HG03460 (cell line): Measurements from ENCODE around the gene SHC1.

Experiments
- ATAC-seq: cut with Tn5 transposase; IDR thresholded peaks from one replicate; pipeline ENCODE4 v1.9.1; 2021; ENCODE audit not compliant: unreplicated experiment

SHC1 gene

DNA sequence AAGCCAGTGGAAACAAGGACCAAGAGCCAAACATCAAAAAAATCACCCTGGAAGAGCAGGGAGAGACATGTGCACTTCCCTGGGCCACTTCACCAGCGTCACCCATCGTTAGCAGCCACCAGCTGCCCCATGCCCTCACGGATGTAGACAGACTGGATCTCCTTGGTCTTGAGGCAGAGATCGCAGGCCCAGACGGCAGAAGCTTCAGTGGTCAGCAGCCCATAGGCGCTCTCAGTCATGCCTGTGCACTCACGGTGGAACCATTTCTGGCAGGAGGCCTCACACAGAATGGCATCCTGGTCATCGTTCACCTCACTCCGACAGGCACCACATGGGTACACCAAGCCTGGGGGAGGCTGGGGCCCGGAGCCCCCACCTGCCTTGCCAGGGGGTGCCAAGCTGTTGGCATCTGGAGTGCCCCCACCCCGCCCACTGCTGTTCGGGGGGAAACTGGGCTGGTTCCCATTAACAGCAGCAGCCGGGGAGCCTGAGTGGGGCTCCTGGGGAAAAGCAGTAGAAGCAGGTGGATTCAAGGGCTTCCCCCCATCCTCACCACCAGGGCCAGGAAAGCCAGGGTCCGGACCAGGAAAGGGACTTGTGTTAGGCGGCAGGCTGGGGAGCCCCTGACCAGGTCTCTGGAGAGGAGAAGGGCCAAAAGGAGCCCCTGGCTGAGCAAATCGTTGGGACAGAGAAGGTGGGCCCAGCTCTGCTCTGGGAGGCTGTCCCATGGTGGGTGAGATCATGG, 11.7 kb downstream of the SHC1 start:
- no peak for ATAC-seq

DNA sequence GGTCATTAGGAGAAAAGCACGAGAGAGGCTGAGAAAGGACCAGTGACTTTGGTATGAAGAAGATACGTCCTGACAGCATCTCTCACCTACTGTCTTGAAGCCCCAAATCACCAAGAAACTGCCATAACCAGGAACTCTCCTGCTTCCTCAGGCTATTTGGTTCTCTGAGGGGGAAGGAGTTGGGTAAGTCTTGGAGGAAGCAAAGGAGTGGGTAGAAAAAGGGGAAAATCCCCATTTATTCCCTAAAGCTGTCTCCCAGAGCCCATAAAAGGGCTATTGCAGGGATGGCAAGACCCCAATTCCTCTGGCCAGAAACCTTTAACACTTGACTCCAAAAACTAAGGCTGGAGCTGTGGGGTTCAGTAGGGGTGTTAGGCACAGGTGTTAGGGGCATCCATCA, 12.5 kb downstream of the SHC1 start:
- no peak for ATAC-seq

DNA sequence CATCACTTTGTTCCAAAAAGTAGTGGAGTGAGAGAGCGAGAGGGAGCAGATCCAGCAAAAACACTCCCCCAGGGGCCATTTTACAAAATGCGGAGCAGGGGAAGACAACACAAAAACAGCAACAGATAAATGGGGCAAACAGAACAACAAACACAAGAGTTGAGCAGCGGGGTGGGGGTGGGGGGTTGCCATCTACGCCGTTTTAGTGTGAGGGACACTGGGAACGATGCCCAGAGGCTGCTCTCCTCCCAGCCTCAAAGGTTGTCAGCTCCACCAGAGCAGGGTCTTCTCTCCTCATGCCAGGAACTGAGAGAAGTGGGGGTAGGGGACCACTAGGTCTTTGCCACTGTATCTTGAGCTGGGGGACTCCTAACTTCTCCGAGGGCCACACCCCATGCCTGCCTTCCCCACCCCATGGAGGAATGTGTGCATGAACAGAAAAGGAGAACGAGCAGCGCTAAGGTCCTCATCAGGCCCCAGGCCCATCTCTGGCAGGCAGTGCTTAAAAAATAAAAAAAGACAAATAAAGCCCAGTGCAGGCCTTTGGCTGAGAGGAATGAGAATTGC, 13.4 kb downstream of the SHC1 start:
- no peak for ATAC-seq

DNA sequence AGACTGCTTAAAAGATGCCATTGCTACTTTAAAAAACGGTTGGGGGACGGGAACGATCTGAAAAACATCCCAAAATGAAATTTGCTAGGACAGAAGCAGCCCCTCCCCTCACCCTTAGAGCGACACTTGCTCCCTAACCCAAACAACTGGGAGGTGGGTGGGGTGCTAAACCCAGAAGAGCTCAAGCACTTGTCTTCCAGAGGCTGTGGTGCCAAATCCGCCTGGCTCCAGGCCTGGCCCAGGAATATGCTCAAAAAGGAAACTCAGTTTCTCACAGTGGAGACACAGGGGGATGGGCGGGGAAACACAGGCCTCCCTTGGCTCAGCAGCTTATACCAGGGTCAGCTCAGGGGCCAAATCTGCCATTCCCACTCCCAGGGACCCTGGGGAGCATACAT, 14.0 kb downstream of the SHC1 start:
- no peak for ATAC-seq

DNA sequence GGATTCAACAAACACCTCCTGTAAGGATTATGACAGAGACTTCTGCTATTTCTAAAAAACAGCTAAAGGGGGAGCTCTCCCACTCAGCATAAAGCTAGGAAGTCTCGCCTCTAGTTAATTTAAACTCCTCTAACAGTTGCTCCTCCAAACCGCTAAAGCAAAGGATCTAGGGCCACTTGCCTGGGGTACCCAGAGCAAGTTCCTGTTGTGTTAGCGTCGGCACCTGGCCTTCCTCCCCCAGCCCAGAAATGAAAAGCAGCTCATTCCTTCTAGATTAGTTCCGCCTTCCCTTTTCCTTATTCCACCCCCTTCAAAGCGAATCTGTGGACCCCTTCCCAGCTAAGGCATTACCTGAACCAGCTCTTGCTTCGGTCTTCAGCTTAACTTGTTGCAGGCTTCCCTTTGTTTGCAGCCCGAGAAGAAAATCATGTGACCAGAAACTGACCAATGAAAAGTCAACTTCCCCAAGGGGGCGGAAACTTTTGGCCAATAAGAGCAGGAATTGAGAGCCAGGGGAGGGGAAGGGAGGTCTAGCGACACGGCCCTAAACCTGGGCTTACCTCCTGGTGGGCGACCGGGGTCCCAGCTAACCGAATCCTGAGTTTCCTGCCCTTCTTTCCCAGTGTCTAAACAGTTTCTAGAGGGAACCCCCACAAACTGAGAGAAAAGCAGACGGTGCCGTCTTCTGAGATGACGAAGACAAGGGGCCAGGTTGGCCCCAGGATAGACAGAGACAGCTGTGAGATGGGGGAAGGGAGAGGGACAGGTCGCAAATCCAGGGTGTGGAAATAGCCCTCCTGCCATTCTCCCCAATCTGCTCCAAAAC, 14.6 kb downstream of the SHC1 start, which contains the start of gene PBXIP1:
PBXIP1 (minus strand) TSS at position 382 of the 826 bp plus-strand sequence. CDS start 2,378 bp downstream, outside the sequence.
- peak; percentile 58 for ATAC-seq

DNA sequence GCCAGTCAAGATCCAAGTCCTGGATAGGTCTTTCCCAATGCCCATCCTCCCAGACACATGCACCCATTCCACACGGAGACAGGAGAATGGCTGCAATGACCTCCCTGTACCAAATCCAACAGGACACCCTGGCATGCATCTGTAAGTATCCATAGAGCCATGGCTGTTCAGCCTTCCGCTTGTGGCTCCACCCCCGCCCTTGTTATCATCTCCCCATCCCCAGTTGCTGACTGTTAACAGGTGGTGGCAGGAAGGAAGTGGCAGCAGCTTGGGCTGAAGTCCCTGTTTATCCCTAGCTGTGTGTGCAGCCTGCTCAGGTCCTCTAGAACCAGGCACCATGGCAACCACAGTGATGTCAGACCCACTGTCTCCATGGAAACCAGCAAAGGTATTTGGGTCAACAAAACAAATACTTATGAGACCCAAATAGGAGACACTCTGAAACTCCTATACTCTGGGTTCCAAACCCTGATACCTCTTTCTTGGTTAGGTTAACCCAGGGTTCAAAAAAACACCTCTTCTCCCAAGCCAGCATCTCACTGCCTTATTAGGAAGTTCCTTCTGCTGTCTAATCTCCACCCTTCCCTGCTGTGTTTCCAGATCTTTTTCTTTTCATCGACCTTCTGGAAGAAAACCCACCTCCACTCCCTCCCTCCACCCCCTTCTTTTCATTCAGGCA, 15.4 kb downstream of the SHC1 start:
- peak; percentile 49 for ATAC-seq

DNA sequence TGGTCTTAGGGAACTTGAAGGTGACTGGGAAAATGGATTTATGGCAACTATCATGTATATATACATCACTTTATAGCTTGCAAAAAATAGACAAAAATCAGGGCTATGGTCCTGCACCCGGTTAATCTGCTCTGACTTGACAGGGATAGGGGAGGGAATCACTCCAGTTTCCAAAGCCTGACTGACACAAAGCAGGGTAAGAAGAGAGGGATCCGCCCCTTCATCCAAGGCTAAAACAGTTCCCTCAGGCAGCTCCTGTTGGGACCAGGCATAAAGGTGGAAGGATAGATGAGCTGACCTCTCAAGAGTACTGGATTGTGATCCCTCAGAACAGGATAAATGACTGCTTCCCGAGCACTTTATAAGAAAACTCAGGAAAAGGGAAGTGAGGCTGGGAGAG, 16.0 kb downstream of the SHC1 start:
- no peak for ATAC-seq

DNA sequence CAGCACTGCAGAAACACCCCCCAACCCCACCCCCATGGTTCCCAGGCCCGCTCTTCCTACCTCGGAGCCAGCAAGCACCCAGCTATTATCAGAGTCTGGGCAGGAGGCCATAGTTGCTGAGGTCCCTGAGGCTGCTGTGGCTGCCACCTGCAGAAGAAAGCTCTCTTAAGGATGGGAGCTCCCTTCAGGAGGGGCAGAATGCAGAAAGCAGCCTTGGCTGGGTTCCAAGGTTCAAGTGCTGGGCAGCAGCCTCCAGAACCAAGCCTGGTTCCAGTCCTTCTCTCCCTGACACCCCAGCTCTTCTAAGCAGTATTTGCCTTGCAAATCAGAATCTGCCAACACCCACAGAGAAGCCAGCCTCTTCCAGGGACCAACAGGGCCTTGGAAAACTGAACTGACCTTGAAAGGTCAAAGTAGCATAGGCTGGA, 16.9 kb downstream of the SHC1 start:
- no peak for ATAC-seq

DNA sequence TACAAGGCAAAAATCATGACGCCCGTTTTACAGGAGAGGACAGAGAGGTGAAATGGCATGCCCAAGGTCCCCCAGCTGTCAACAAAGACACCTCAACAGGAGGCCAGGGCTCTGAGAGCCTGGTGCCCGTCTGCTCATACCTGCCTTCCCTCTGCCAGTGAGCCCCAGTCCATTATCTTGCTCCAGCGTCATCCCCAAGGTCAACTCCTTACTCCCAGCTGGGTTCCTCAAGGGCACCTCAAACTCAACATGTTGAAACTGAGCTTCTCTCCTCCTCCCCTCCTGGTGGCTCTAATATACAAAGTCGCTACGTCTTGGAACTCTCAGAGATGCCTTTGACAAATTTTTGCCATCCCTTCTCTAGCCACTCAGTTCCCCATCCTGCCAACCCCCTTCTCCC, 17.9 kb downstream of the SHC1 start:
- ATAC-seq: no peak

DNA sequence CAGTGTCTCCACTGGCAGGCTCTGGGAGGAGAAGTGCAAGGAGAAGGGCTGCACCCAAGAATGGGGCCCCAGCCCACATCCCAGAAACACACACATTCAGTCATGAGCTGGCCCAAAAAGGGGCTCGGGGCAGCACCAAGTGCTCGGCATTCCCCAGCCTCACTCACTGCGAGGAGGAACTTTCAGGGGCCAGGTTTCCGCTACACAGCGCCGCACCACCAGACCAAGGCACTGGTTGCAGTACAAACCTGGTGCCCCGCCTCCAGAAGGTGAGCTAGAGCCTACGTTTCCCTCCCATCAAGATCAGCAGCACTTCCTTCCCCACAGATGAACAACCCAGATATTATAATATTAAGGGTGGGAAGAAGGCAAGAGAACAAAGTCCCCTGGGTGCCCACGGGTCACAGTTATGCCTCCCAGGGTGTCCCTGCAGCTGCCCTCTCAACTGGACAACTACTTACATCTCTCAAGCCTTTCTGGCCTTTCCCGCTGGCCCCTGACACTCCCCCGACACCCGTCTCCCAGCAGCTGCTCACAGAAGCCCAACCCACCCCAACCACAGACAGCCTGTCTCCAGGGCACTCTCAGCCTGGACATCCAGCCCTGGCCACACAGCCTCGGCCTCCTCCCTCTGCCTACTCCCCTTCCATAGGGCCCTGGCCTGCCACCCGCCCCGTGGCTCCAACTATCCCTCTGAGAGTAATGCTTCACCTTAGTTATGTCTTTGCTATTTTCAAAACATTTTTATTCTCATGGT, 18.5 kb downstream of the SHC1 start:
- no peak for ATAC-seq

DNA sequence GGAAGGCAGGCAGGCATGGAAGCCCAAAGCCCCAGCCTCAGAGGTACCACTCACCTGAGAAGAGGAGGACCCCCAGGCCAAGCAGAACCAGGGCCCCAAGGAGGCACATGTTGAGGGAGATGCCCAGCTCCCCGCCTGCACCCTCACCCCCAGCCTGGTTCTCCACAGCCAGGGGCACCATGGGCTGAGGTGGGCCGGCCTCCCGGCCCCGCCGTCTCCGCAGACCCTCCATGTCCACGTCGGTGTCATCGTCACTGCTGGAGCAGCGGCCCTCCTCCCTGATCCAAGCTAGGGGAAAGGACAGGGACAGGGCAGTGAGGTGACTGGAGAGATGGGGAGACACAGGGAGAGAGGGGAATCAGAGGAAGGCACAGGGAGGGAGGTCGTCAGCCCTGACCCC, 22.5 kb downstream of the SHC1 start:
- ATAC-seq: no peak

DNA sequence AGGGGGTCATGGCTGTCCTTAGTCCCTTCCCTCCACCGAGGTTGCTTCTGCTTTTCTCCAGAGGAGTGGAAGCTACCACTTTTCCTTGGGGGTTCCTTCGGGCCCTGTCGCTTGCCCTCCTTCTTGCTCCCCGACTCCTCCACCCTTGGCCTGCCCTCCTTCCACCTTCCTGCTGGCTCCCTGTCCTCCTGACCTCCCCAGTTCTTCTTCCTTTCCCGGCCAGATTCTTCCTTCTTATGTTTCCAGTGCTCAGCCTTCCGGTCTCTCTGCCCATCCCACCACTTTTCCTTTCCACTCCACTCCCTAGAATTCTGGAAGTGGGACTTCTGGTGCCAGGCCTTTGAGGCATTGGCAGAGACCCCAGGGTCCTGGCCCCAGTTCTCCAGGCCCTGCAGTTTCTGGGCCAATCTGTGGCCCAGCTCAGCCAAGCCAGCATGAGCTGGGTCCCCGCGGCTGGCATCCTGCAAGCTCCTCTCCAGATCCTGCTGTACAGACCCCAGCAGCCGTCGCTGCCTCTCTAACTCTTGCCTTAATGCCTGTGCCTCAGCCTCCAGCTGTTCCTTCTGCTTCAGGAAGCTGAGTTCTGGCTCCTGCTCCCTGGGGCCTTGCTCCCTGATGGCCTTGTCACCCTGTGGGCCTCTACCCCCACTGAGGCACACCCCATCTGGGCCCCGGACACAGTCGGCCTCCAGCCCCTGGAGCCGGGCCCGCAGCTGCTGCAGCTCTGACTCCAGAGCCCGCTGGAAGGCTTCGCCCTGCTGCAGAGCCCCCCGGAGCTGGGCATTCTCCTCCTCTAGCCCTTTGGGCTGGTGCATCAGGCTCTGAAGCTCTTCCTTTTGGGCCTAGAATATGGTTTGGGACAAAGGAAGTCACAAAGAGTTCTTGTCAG, 24.3 kb downstream of the SHC1 start:
- no peak for ATAC-seq

DNA sequence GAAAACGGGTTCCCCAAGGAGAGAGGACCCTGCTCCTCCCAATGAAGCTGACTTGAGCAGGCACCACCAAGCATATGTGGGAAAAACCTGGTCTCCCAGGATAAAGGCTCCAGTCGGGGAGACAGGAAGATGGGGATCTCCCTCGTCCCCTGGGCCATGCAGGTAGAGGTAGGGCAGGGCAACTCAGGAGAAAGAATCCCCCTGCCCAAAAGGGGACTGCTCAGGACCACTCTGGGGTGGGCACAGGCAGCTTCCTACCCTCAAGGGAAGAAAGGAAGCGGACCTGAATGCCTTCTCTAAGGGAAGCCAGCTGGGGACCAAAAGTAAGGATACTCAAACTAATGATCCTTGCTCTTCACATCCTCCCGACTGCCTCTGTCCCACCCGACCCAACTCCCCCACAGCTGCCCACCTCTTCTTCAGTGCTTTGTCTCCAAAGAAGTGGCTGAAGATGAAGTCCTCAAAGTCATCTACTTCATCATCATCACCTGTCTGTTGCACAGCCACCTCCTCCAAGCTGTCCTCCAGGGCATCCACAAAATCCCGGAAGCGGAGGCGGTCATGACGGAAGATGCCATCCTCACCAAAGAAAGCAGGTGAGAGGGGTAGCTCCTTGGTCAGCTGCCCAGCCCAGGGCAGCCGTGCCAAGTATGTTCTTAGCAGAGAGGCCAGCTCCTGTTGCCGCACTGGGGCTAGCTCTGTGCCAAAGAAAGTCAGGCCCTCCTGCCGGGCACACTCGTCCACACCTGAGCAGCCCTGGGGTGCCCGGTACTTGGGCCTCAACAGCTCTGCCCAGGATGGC, 25.2 kb downstream of the SHC1 start:
- ATAC-seq: no peak

DNA sequence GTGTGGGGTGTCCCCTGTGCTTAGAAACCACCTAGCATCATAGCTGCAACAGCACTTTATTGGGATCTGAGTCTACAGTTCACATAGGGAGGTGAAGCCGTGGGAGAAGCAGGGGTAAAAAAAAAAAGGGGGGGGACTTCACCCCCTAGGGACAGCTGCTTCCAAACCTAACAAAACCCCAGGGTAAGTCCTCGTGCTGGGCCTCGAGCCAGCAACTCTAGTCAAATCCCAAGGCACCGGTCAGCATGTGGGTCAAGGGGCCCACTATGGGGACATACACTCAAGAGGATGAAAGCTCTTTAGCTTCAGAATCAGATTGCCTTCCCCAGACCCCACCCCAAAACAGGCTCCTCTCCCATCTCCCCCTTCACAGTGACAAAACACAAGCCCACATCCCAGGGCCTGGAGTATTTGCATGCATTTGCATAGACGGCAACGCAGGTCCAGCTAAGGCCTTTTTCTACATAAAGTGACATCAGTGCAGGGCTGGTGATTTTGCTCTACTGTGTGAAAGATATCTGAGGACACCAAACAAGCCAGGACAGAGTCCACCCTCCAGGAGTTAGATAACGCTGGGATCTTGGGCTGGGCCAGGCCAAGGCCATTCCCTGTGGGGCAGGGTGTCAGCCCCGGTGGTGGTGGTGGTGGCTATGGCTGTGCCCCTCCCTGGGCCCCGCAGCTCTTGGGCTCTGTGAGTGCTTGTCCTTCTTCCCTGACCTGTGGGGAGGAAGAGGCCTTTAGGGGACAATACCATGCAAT, 26.0 kb downstream of the SHC1 start:
- ATAC-seq: no peak

DNA sequence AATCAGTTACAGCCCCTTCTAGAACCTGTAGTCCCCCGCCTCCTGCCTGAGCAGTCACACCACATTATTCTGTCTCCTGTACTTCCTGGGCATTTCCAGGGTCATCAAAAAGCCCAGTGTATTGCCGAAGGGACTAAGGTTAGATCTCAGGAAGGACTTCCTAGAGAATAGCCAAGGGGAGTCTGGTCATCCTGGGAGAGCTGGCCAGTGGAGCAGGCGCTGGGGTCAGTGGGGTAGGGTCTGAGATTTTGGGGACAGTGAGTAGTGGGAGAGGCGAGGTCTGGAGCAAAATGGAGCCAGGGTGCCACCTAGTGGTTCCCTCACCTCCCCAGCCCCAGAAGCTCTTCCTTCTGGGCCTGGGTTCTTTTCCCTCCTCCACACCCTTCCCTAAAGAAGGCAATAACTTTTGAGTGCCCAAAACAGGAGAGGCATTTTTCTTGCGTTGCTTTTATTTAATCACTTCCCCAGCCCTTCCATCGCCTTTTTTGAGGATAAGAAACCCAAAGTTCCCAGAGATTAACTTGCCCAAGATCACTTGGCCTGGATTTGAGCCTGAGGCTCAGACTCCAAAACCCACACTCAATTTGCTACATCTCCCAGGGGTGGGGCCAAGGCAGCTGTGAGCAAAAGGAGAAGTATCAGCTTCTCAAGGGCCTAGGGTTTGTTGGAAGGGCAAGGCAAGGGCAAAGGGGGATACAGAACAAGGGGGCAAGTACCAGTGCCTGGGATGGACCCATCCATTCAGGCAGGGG, 26.7 kb downstream of the SHC1 start:
- ATAC-seq: no peak

DNA sequence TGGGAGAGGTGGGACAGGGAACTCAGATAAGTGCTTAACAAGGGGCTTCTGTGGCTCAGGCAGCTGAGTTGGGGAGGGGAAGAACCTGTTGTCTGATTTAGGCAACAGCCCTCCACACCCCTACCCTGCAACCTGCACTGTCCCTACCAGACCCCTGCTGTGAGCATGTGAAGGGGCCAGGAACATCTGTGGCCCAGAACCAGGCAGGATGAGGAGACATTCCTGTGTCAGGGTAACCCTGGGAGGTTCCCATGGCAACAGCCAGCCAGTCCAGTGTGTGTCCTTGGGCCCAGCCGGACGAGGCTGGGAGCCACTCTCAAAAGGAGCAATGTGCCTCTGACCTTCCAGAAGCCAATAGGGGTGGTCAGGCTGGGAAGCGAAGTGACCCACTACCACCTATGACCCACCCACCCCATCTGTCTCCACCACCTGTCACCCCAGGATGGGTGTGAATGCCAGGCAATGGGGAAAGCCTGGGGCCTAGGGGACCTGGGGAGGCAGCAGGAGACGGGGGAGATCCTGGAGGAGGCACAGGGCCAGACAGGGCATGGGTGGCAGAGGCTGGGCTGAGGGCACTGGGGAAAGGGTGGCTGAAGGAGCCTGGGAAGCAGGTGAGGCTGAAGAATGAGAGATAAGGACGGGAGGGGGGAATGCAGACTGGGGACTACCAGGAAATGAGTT, 29.1 kb downstream of the SHC1 start:
- no peak for ATAC-seq

DNA sequence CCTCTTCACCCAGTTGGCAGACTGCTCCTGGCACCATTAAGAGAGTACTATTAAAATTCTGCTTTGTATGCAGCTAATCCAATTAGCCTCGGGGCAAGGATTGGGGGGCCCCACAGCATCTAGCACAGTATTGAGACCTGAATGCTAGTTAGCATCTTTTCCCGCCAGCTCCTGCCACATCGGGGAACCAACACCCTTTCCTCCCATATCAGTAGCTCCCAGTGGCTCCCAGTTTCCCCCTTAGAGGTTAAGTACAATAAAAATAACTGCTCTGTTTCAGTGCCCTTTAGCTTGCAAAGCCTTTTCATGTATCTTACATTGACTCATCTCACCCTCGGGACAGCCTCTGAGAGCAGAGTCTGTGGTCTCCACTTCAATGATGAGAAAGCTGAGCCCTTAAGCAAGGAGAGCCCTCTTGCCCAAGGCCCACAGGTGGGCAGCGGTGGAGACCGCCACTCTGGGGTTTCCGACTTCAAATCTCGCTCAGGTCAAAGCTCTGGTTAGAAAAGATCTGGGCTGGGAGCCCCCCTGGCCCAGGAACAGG, 29.8 kb downstream of the SHC1 start:
- ATAC-seq: no peak
